Activated CD4-positive, alpha-beta memory T cell treated with anti-CD3 and anti-CD28 coated beads, Interleukin-2, amount 10 ng/mL, durations not matched to agents 7 days and 5 days (primary cell): ENCODE data around the gene ATP5ME. TPM values are rescaled to one million over a fixed set of nuclear protein-coding genes. Genes with fewer than 3 reads are reported as not detected.

Source experiments
- CTCF ChIA-PET: fragments of 350-600 bp; sonication (Branson Sonifier 250); formaldehyde crosslinking; loops from one replicate; lab custom pipeline; 2021; ENCODE audit warnings: antibody characterized with exemption, inconsistent platforms; lab: Charles Lee
- POLR2A ChIA-PET: fragments of 350-600 bp; sonication (Branson Sonifier 250); formaldehyde crosslinking; loops from one replicate; lab custom pipeline; 2021; ENCODE audit warnings: antibody characterized with exemption; lab: Charles Lee
- DNase-seq: peaks from one replicate; pipeline ENCODE4 v3.0.0-alpha.2; 2020
- H3K27ac Mint-ChIP-seq: one replicate; pipeline ENCODE4 v1.8.0; 2021; ENCODE audit warnings: mild to moderate bottlenecking, mixed read lengths
- H3K27me3 Mint-ChIP-seq: one replicate; pipeline ENCODE4 v1.8.0; 2021; ENCODE audit warnings: mixed read lengths
- H3K36me3 Mint-ChIP-seq: one replicate; pipeline ENCODE4 v1.8.0; 2021; ENCODE audit warnings: low read depth, mixed read lengths
- H3K4me1 Mint-ChIP-seq: one replicate; pipeline ENCODE4 v1.8.0; 2021; ENCODE audit warnings: mixed read lengths
- H3K4me3 Mint-ChIP-seq: one replicate; pipeline ENCODE4 v1.8.0; 2021; ENCODE audit warnings: mild to moderate bottlenecking, mixed read lengths
- H3K9me3 Mint-ChIP-seq: one replicate; pipeline ENCODE4 v1.8.0; 2021; ENCODE audit warnings: mixed read lengths
- total RNA-seq, 2 experiments: library from RNA; stranded (reverse); gene quantifications; one replicate each; pipeline ENCODE4 v1.2.3, GENCODE V29; 2021

ATP5ME gene
- total RNA-seq, 2 experiments from 2014 or later = 205 TPM

DNA sequence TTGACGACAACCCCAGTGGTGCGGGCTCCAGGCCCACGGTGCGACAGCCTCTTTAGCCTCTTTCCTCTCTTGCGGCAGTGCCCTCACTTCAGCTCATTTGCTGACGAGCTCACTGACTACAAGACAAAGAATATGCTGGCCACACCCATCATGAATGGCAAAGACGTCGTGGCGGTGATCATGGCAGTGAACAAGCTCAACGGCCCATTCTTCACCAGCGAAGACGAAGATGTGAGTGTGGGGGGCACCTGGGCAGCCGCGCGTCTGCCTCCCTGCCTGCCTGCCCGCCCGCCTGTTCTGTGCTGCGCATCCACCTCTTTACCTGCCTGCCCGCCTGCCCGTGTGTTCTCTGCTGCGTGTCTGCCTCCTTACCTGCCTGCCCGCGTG lies 39.5 kb downstream of the ATP5ME start:
- Mint-ChIP-seq H3K27me3 (no peaks in the 10 kb centered on the region), H3K27ac (no peak overlapping the region), H3K36me3 (peaks cover 8% of the 10 kb centered on the region), H3K4me1 (no peaks in the 10 kb centered on the region), H3K9me3 (peaks cover 28% of the 10 kb centered on the region), H3K4me3 (no peak overlapping the region)
- ChIA-PET CTCF (no interaction called here), POLR2A (no interaction called here)
- DNase-seq = no peak

DNA sequence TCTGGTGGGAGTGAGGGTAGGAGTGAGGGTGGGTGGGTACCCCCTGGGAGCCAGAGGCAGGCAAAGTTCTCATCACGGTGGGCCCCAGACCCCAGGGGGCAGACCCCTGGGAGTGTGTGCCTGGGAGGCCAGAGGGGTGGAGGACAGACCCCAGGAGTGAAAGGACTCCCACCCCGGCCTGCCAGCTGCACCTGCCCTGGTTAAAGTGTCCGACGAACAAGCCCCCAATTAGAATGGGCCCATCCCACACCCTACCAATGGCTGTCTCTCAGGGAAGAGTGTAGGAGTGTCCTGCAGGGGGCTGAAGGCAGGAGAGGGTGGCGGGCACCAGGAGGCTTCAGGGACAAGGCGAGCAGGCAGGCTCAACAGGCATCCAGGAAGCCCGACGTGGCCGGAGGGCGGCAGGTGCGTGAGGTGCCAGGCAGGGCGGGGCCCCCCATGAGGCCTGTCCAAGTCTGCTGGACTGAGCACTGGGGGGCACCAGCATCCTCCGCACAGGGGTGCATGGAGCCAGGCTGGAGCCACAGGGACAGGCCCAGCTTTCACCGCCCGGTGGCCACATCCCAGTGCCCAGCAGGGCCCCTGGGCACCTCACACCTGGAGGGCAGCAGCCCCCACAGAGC lies 40.0 kb downstream of the ATP5ME start:
- ChIA-PET POLR2A (no interaction called here), CTCF (no interaction called here)
- Mint-ChIP-seq H3K4me1 (no peaks in the 10 kb centered on the region), H3K4me3 (no peak overlapping the region), H3K9me3 (peaks cover 28% of the 10 kb centered on the region), H3K27ac (no peak overlapping the region), H3K36me3 (peaks cover 8% of the 10 kb centered on the region), H3K27me3 (no peaks in the 10 kb centered on the region)
- DNase-seq = no peak

DNA sequence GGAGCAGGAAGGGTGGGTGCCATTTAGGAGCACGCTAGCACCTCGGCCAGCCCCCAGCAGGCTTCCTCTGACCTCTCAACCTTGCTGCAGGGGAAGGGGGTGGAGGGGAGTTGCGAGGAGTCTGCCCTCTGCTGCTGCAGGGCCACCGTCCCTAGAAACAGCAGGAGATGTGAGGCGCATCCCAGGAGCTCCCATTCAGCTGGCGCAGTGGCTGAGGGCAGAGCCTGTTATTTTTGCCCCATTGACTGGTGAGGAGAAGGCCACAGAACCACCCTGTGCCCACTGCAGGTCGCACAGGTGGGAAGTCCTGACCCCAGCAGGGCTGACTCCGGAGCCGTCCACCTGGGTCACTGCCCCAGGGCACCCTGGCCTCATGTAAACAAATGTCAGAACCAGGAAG lies 40.7 kb downstream of the ATP5ME start:
- Mint-ChIP-seq H3K4me1 (no peaks in the 10 kb centered on the region), H3K4me3 (no peak overlapping the region), H3K27ac (no peak overlapping the region), H3K27me3 (no peaks in the 10 kb centered on the region), H3K36me3 (peaks cover 8% of the 10 kb centered on the region), H3K9me3 (peaks cover 28% of the 10 kb centered on the region)
- CTCF ChIA-PET = no interaction called here
- DNase-seq = no peak
- POLR2A ChIA-PET = no interaction called here

DNA sequence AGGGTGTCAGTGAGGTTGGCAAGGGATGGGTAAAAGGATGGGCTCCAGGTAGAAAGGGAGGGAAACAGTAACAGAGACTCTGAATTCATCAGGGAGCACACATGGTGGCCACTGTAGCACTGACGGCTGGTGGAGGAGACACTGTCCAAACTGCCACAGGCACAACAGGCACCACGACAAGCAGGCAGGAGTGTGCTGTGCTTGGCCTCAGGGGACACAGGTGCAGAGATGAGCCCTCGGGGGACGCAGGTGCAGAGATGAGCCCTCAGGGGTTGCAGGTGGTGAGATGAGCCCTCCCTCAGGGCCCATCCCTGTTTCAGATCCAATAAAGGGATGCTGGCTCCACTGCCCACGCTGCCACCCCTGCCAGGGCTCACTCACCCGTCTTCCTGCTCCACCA lies 41.1 kb downstream of the ATP5ME start:
- Mint-ChIP-seq H3K9me3 (peaks cover 28% of the 10 kb centered on the region), H3K36me3 (peaks cover 8% of the 10 kb centered on the region), H3K4me1 (no peaks in the 10 kb centered on the region), H3K4me3 (no peak overlapping the region), H3K27me3 (no peaks in the 10 kb centered on the region), H3K27ac (no peak overlapping the region)
- no peak for DNase-seq
- POLR2A ChIA-PET = no interaction called here
- CTCF ChIA-PET = no interaction called here

DNA sequence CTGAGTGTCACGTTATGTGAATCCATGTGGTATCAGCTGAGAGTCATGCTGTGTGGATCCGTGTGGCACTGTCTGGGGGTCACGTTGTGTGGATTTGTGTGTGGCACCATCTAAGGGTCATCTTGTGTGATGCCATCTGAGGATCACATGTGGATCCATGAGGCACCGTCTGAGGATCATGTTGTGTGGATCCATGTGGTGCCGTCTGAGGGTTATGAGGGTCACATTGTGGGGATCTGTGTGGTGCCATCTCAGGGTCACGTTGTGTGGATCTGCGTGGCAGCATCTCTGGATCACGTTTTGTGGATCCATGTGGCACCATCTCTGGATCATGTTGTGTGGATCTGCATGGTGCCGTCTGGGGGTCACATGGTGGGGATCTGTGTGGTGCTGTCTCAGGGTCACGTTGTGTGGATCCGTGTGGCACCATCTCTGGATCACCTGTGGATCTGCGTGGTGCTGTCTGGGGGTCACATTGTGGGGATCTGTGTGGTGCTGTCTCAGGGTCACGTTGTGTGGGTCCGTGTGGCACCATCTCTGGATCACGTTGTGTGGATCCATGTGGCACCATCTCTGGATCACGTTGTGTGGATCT lies 41.8 kb downstream of the ATP5ME start:
- Mint-ChIP-seq H3K4me3 (no peak overlapping the region), H3K27ac (no peak overlapping the region), H3K27me3 (no peaks in the 10 kb centered on the region), H3K36me3 (peaks cover 8% of the 10 kb centered on the region), H3K9me3 (peaks cover 28% of the 10 kb centered on the region), H3K4me1 (no peaks in the 10 kb centered on the region)
- DNase-seq = no peak
- ChIA-PET POLR2A (no interaction called here), CTCF (no interaction called here)

DNA sequence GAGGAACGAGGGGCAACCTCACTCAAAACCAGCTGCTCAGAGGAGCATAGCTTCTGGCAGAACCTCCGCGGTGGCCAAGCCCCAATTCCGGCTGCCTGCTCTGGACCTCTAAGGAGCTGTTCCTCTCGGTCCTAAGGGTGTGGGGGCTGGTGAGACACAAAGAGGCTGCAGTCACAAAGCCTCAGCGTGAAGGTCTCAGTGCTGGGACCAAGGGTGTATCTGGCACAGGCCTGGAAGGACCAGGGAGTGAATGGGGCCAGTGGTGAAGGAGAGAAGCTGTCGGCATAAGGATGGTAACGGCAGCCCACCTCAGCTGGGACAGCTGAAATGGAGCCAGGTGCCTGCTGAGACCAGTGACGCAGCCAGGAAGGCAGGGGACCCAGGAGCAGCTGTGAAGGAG lies 43.4 kb downstream of the ATP5ME start:
- Mint-ChIP-seq H3K4me1 (no peaks in the 10 kb centered on the region), H3K4me3 (no peak overlapping the region), H3K36me3 (peaks cover 8% of the 10 kb centered on the region), H3K27ac (no peak overlapping the region), H3K9me3 (peaks cover 26% of the 10 kb centered on the region), H3K27me3 (no peaks in the 10 kb centered on the region)
- ChIA-PET CTCF (no interaction called here), POLR2A (no interaction called here)
- DNase-seq = no peak

DNA sequence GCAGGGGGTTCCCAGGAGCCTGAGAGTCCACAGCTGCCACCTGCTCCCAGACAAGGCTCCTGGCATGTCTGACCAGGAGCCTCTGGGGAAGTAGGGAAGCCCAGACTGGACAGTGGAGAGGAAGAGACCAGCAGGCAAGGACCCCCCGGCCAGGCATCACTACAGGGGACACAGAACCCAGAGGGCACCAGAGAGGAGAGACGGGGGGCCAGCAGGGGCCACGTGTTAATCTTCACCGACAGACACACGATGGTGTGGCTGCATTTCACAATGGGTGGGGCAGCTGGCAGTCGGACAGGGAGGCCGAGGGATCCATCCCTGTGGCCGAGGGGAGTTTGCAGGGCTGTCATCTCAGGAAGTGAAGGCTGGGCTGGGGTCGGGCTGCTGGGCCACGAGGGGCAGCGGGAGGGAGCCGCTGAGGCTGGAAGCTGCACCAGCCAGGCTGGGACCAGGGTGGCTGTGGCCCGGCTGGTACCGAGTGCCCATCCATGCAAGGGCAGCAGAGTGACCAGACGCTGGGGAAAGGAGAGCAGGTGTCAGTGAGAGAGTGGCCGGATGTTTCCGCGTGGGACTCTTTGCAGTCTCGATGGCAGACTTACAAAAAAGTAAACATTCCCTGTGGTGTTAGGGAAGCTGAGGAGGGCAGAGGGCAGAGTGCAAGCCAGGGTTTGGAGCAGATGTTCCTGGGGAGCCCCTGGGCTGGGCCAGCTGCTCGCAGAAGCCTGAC lies 44.0 kb downstream of the ATP5ME start:
- Mint-ChIP-seq H3K9me3 (peaks cover 23% of the 10 kb centered on the region), H3K4me1 (no peaks in the 10 kb centered on the region), H3K36me3 (peaks cover 8% of the 10 kb centered on the region), H3K4me3 (no peak overlapping the region), H3K27ac (no peak overlapping the region), H3K27me3 (no peaks in the 10 kb centered on the region)
- DNase-seq = no peak
- ChIA-PET POLR2A (no interaction called here), CTCF (no interaction called here)

DNA sequence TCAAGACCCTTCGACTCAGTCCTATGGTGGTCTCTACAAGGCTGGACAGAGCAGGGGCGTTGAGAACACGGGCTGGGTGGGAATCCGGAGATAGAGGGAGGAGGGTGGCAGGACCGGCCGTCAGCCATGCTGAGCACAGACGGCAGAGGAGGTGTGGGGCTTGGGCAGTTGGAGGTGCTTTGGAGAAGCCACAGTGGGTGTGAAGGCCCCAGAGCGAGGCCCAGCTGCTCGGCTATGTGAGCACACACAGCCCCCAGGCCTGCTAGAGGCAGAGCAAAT lies 44.5 kb downstream of the ATP5ME start:
- no peak for DNase-seq
- Mint-ChIP-seq H3K4me3 (no peak overlapping the region), H3K27me3 (no peaks in the 10 kb centered on the region), H3K9me3 (peaks cover 23% of the 10 kb centered on the region), H3K4me1 (no peaks in the 10 kb centered on the region), H3K27ac (no peak overlapping the region), H3K36me3 (peaks cover 8% of the 10 kb centered on the region)
- ChIA-PET POLR2A (no interaction called here), CTCF (no interaction called here)

DNA sequence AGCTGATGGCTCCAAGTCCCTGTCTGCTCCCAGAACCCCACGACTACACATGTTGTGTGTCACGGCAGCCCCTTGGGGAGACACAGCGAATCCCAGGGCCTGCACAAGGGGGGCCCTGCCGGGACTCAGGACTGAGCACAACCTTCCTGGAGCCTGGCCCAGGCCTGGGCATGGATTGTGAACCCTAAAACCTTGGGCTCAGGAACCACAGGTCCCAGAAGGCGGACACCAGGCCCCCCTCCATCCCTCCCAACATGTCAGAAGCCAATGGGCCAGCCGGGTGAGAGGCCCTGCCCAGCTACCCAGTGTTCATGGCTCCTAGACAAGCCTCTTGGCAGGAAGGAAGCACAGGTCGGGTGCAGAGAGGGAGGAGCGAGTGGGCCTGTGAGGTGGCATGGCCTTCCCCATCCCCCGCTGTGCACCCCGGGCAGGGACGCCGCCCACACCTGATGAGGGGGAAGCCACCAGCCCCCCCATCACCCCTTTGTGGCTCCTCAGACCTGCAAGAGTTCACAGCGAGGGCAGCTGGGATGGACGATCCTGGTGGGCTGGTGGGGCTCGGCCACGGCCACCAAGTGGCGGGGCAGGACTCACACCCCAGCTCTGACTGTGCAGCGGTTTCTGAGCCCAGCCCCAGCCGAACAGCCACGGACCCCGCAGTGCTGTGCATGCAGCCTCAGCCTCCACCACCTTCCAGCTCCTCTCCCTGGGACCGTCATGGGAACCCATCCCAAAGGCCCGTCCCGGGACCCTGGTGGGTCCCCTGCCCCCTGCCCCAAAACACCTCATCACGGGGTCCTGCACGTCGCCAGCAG lies 45.0 kb downstream of the ATP5ME start:
- peaks cover 23% of the 10 kb centered on the region for H3K9me3 Mint-ChIP-seq
- POLR2A ChIA-PET = no interaction called here
- CTCF ChIA-PET = no interaction called here
- H3K27me3 Mint-ChIP-seq = no peaks in the 10 kb centered on the region
- no peak overlapping the region for H3K4me3 Mint-ChIP-seq
- H3K27ac Mint-ChIP-seq = no peak overlapping the region
- no peaks in the 10 kb centered on the region for H3K4me1 Mint-ChIP-seq
- peaks cover 8% of the 10 kb centered on the region for H3K36me3 Mint-ChIP-seq
- DNase-seq = no peak

DNA sequence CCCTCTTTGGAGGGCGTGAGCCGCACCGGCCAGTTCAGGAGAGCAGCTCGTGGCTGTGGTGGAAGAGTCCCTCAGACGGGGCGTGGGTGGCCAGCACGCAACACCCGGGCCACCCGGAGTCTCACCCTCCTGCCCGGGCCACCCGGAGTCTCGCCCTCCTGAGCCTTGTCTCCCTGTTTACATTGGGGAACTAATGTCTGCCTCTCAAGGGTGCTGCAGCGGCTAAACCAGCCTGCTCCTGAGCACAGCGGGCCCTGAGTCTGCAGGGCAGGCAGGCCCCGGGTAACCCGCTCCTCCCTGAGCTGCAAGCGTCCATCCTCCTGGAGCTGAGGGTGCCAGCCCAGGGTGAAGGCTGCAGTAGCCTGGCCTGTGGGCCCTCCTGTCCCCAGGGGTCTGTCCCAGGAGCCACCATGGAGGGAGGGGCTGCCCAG lies 45.8 kb downstream of the ATP5ME start:
- Mint-ChIP-seq H3K27me3 (no peaks in the 10 kb centered on the region), H3K27ac (no peak overlapping the region), H3K9me3 (peaks cover 23% of the 10 kb centered on the region), H3K4me1 (no peaks in the 10 kb centered on the region), H3K36me3 (peaks cover 8% of the 10 kb centered on the region), H3K4me3 (no peak overlapping the region)
- ChIA-PET CTCF (no interaction called here), POLR2A (no interaction called here)
- no peak for DNase-seq

DNA sequence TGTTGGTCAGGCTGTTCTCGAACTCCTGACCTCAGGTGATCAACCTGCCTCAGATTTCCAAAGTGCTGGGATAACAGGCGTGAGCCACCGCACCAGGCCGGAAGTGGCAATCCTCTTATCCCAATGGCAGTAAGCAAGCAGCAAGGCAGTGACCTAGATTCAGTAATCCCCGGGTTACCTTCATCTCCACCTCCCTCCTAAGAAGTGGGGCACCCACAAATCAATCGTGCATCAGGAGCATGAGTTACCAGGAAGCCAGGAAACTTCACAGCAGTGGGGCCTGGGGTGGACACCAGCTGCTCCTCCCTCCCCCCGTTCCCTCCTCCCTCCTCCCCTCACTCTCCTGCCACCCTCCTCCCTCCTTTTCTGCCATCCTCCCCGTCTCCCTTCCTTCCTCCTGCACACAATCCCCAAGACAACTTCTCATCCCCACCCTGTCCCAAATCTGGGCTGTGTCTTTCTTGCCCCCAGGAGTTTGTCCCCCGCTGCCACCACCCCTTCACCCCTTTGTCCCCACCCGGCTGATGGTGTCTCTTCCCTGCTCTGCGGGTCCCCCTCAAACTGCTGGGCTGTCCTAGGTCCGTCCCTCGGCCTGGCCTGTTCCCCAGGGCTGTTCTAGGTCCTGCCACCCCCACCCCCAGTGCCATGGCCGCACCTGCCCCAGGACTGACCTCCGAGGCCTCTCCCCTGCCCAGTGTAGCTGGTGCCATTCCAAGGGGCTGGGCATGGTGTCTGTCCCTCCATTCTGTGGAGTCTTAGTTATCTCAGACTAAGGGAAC lies 46.5 kb downstream of the ATP5ME start:
- Mint-ChIP-seq H3K36me3 (peaks cover 6% of the 10 kb centered on the region), H3K9me3 (peaks cover 23% of the 10 kb centered on the region), H3K27me3 (no peaks in the 10 kb centered on the region), H3K27ac (no peak overlapping the region), H3K4me1 (no peaks in the 10 kb centered on the region), H3K4me3 (no peak overlapping the region)
- no peak for DNase-seq
- ChIA-PET CTCF (no interaction called here), POLR2A (no interaction called here)

DNA sequence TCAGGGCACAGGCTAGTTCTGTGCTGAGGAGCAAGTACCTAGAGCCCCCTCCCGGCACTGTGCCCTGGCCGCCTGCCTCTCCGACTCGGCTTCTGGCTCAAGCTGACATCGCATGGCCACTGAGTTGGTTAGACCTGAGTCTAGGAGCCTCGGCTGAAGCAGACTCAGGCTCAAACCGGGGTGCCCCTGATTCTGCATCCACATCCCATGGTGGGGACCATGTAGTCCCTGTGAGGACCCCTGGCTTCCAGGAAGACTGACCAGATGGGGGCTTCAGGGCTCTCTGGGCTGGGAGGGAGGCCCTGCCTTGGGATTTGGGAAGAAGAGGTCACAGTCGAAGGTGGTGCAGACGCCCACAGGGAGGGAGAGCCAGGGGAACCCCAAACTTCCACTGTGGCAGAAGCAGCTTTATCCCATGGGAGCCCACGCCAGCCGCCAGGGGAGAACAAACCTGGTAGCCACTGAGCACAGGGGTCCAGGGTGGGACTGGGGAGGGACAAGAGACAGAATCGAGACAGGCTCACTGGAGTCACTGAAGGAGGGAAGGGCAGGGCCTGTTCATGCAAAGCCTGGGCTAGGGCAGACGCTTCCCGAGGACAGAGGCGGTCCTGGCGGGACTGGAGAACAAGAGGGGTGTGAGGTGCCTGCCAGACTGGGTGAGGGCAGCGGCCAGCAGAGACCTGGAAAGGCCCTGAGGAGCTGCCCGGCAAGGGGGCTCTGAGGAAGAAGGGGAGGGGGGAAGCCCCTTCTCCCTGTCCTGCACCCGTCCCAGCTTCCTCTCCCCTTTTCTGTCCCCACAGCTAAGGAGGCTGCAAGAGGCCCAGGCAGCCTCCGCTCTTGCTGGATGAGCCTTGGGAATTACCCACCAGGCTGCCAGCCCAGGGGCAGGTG lies 47.6 kb downstream of the ATP5ME start:
- Mint-ChIP-seq H3K9me3 (peaks cover 14% of the 10 kb centered on the region), H3K36me3 (peaks cover 2% of the 10 kb centered on the region), H3K27me3 (no peaks in the 10 kb centered on the region), H3K4me1 (no peaks in the 10 kb centered on the region), H3K27ac (no peak overlapping the region), H3K4me3 (no peak overlapping the region)
- DNase-seq = no peak
- CTCF ChIA-PET = no interaction called here
- POLR2A ChIA-PET = no interaction called here
